Measurements from ENCODE around the gene TYW5.

Gene TYW5

DNA sequence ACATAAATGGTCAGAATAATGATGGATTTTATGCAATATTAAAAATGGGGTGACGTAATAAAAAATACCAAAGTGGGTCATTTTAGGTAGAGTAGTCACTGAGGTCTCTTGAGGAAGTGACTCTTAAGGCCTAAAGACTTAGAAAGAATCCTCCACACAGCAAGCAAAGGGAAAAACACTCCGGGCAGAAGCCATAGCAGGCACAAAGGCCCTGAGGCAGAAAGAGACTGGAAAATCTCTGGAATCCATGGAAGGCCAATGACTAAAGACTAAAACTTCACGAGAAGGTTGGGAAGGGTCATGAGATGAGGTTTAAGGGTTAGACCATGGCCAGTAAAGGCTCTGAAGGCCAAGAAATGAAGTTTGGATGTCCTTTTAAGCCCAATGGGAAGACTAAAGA is 37.0 kb upstream of the TYW5 start:
- Histone ChIP-seq H3K4me3 (ENCODE audit: insufficient read length, low read depth) (no peak overlapping the region), H3K36me3 (ENCODE audit: insufficient read depth, insufficient read length, low read length) (no peaks in the 10 kb centered on the region), H3K9me3 (ENCODE audit: insufficient read depth, low read length) (no peaks in the 10 kb centered on the region), H3K4me1 (ENCODE audit: insufficient read depth, insufficient read length) (no peaks in the 10 kb centered on the region), H3K27me3 (ENCODE audit: insufficient read depth, insufficient read length) (no peaks in the 10 kb centered on the region), H3K9ac (ENCODE audit: insufficient read length, low read depth) (no peak overlapping the region)
- no peak for DNase-seq (ENCODE audit: low read depth, low spot score)
- TF ChIP-seq YY1 (IDR thresholded peaks at IDR 0.05; ENCODE audit: insufficient read depth, insufficient read length): no peak
- TF ChIP-seq SUZ12 (IDR thresholded peaks at IDR 0.05; ENCODE audit: extremely low read depth, insufficient read depth, insufficient read length): no peak
- TF ChIP-seq ZNF274 (IDR thresholded peaks at IDR 0.05; ENCODE audit: low read depth, low read length): no peak

DNA sequence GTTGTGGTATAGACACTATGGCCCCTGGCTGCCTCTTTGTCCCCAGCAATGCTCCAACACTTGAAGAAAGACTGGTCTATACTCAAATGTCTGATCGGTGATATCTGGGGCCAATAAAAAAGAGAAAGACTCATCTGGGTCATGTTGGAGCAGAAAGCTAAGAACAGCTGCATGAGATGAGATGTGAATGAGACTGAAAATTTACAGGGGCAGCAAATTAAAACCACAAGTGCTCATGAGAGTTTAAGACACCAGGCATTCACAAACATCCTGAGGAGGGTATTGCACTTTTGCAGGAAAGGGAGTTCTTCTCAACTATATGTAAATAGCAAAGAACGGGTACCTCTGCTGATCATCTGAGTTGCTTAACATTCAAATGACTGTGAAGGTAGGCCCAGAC is 36.4 kb upstream of the TYW5 start:
- Histone ChIP-seq H3K4me1 (ENCODE audit: insufficient read depth, insufficient read length) (no peaks in the 10 kb centered on the region), H3K4me3 (ENCODE audit: insufficient read length, low read depth) (no peak overlapping the region), H3K36me3 (ENCODE audit: insufficient read depth, insufficient read length, low read length) (no peaks in the 10 kb centered on the region), H3K9ac (ENCODE audit: insufficient read length, low read depth) (no peak overlapping the region), H3K9me3 (ENCODE audit: insufficient read depth, low read length) (no peaks in the 10 kb centered on the region), H3K27me3 (ENCODE audit: insufficient read depth, insufficient read length) (no peaks in the 10 kb centered on the region)
- TF ChIP-seq ZNF274 (IDR thresholded peaks at IDR 0.05; ENCODE audit: low read depth, low read length) (no peak), SUZ12 (IDR thresholded peaks at IDR 0.05; ENCODE audit: extremely low read depth, insufficient read depth, insufficient read length) (no peak), YY1 (IDR thresholded peaks at IDR 0.05; ENCODE audit: insufficient read depth, insufficient read length) (no peak)
- no peak for DNase-seq (ENCODE audit: low read depth, low spot score)

- no peaks in the 10 kb centered on the region for H3K27me3 ChIP-seq (ENCODE audit: insufficient read depth, insufficient read length)
- no peak overlapping the region for H3K9ac ChIP-seq (ENCODE audit: insufficient read length, low read depth)
- TF ChIP-seq ZNF274 (IDR thresholded peaks at IDR 0.05; ENCODE audit: low read depth, low read length): no peak
- no peak for TF ChIP-seq SUZ12 (IDR thresholded peaks at IDR 0.05; ENCODE audit: extremely low read depth, insufficient read depth, insufficient read length)
- no peak for TF ChIP-seq YY1 (IDR thresholded peaks at IDR 0.05; ENCODE audit: insufficient read depth, insufficient read length)
- no peaks in the 10 kb centered on the region for H3K9me3 ChIP-seq (ENCODE audit: insufficient read depth, low read length)
- no peak for DNase-seq (ENCODE audit: low read depth, low spot score)
- no peaks in the 10 kb centered on the region for H3K36me3 ChIP-seq (ENCODE audit: insufficient read depth, insufficient read length, low read length)
- no peaks in the 10 kb centered on the region for H3K4me1 ChIP-seq (ENCODE audit: insufficient read depth, insufficient read length)
- H3K4me3 ChIP-seq (ENCODE audit: insufficient read length, low read depth): no peak overlapping the region
These were observed 34.5 kb upstream of the TYW5 start for GRCh38 chr2:199989822-199990221.

DNA sequence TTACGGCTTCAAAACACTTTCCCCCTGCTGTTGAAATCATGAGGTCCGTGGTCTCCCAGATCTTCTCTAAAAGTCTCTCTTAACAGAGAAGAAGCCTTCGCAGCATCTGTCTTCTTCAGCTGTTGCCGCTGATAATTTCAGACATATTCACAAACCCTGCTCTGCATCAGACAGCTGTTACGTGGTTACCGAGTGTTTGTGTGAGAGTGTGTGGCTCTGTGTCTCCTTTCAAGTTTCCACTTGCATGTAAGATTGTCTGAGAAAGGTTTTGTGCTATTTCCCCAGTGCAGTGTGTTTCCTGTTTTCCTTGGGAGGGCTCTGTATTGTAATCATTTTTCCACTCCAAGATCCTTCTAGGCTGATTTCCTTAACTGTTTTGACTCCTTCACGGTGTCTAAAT is 32.9 kb upstream of the TYW5 start:
- H3K4me3 ChIP-seq (ENCODE audit: insufficient read length, low read depth): no peak overlapping the region
- no peak for TF ChIP-seq YY1 (IDR thresholded peaks at IDR 0.05; ENCODE audit: insufficient read depth, insufficient read length)
- TF ChIP-seq ZNF274 (IDR thresholded peaks at IDR 0.05; ENCODE audit: low read depth, low read length): no peak
- no peak for TF ChIP-seq SUZ12 (IDR thresholded peaks at IDR 0.05; ENCODE audit: extremely low read depth, insufficient read depth, insufficient read length)
- H3K9me3 ChIP-seq (ENCODE audit: insufficient read depth, low read length): no peaks in the 10 kb centered on the region
- H3K27me3 ChIP-seq (ENCODE audit: insufficient read depth, insufficient read length): no peaks in the 10 kb centered on the region
- H3K36me3 ChIP-seq (ENCODE audit: insufficient read depth, insufficient read length, low read length): no peaks in the 10 kb centered on the region
- H3K4me1 ChIP-seq (ENCODE audit: insufficient read depth, insufficient read length): peaks cover 2% of the 10 kb centered on the region
- no peak overlapping the region for H3K9ac ChIP-seq (ENCODE audit: insufficient read length, low read depth)
- DNase-seq (ENCODE audit: low read depth, low spot score): no peak

DNA sequence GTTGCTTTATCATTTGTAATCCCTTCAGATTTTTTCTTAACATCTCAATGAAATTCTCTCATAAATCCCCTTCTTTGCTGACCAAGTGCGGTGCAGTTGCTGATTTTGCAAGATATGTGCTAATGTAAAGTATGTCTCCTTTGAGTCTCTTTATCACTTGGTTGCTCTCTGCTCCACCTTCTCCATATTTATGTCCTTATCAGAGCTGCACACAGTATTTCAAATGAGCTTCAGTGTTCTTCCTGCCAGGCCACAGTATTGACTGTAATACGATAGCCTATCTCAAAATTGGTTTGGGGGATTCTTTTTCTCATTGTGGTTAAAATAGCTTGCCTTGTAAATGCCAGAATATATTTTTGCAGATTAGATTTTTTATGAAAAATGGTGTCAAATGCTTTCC is 32.3 kb upstream of the TYW5 start:
- Histone ChIP-seq H3K36me3 (ENCODE audit: insufficient read depth, insufficient read length, low read length) (no peaks in the 10 kb centered on the region), H3K9ac (ENCODE audit: insufficient read length, low read depth) (no peak overlapping the region), H3K4me3 (ENCODE audit: insufficient read length, low read depth) (no peak overlapping the region), H3K4me1 (ENCODE audit: insufficient read depth, insufficient read length) (peaks cover 2% of the 10 kb centered on the region), H3K27me3 (ENCODE audit: insufficient read depth, insufficient read length) (no peaks in the 10 kb centered on the region), H3K9me3 (ENCODE audit: insufficient read depth, low read length) (no peaks in the 10 kb centered on the region)
- DNase-seq (ENCODE audit: low read depth, low spot score): no peak
- no peak for TF ChIP-seq YY1 (IDR thresholded peaks at IDR 0.05; ENCODE audit: insufficient read depth, insufficient read length)
- no peak for TF ChIP-seq ZNF274 (IDR thresholded peaks at IDR 0.05; ENCODE audit: low read depth, low read length)
- TF ChIP-seq SUZ12 (IDR thresholded peaks at IDR 0.05; ENCODE audit: extremely low read depth, insufficient read depth, insufficient read length): no peak

DNA sequence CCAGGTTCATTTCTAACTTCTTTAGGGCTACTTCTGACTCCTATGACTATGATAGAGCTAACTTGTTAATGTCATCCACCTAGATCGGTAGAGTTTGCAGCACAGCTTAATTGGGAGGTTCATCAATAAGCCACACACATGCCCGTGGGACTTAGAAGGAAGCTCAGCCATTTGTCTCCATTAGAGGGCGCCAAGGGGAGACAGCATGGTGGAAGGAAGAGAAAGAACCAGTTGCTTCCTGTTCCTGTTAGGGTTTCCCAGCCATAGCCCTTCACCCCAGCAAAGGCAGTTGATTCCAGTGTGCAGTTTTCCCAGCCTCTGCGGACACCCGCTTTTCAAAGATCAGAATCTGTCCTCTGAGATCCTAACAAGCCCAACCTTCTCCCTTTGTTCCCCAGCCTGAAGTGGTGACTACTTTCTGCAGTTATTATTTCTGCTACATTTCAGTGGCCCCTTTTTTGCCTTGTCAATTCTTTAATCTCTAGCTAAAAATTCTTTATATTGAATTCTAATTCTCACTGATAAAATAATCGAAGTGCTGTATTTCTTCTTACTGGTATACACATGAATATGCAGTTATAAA is 30.4 kb upstream of the TYW5 start:
- Histone ChIP-seq H3K9me3 (ENCODE audit: insufficient read depth, low read length) (no peaks in the 10 kb centered on the region), H3K9ac (ENCODE audit: insufficient read length, low read depth) (no peak overlapping the region), H3K36me3 (ENCODE audit: insufficient read depth, insufficient read length, low read length) (no peaks in the 10 kb centered on the region), H3K4me1 (ENCODE audit: insufficient read depth, insufficient read length) (peaks cover 2% of the 10 kb centered on the region), H3K4me3 (ENCODE audit: insufficient read length, low read depth) (no peak overlapping the region), H3K27me3 (ENCODE audit: insufficient read depth, insufficient read length) (no peaks in the 10 kb centered on the region)
- DNase-seq (ENCODE audit: low read depth, low spot score): peak; percentile 81
- TF ChIP-seq ZNF274 (IDR thresholded peaks at IDR 0.05; ENCODE audit: low read depth, low read length): no peak
- TF ChIP-seq SUZ12 (IDR thresholded peaks at IDR 0.05; ENCODE audit: extremely low read depth, insufficient read depth, insufficient read length): no peak
- TF ChIP-seq YY1 (IDR thresholded peaks at IDR 0.05; ENCODE audit: insufficient read depth, insufficient read length): no peak

- H3K9me3 ChIP-seq (ENCODE audit: insufficient read depth, low read length): no peaks in the 10 kb centered on the region
- no peak overlapping the region for H3K9ac ChIP-seq (ENCODE audit: insufficient read length, low read depth)
- no peaks in the 10 kb centered on the region for H3K27me3 ChIP-seq (ENCODE audit: insufficient read depth, insufficient read length)
- H3K4me3 ChIP-seq (ENCODE audit: insufficient read length, low read depth): no peak overlapping the region
- TF ChIP-seq YY1 (IDR thresholded peaks at IDR 0.05; ENCODE audit: insufficient read depth, insufficient read length): no peak
- no peak for DNase-seq (ENCODE audit: low read depth, low spot score)
- H3K4me1 ChIP-seq (ENCODE audit: insufficient read depth, insufficient read length): peaks cover 2% of the 10 kb centered on the region
- no peaks in the 10 kb centered on the region for H3K36me3 ChIP-seq (ENCODE audit: insufficient read depth, insufficient read length, low read length)
These were observed 29.5 kb upstream of the TYW5 start for GRCh38 chr2:199984755-199985154.

All from NT2/D1 (cell line).